ENCODE measurements around the gene DCUN1D3. TPM values are rescaled to one million over a fixed set of nuclear protein-coding genes. Genes with fewer than 3 reads are reported as not detected.
"Not testable (repeated sequence)": the region's sequence is repeated elsewhere in the genome, so short reads cannot be mapped to it uniquely, and the experiment has no call there.

DCUN1D3 gene
- total and polyA plus RNA-seq, 3 experiments from 2014 or later: 1.4 to 13.2 (median 12.7) TPM

- H3K4me1 Mint-ChIP-seq; H3K4me3 ChIP-seq (ENCODE audit: low read length); CTCF ChIA-PET; H3K36me3 ChIP-seq (ENCODE audit: insufficient read depth, low read length); H3K4me1 ChIP-seq (ENCODE audit: insufficient read depth, low read length); H3K27me3 ChIP-seq (ENCODE audit: insufficient read depth, low read length, poor library complexity, severe bottlenecking); H3K9me3 Mint-ChIP-seq; POLR2A ChIA-PET; H3K4me3 Mint-ChIP-seq; H3K27me3 Mint-ChIP-seq; H3K27ac ChIP-seq (ENCODE audit: low read depth, low read length); DNase-seq; H3K9me3 ChIP-seq (ENCODE audit: low read length): not testable (repeated sequence)
- Mint-ChIP-seq H3K27ac (peak overlapping the region in 1 of 8 donors; percentile 2), H3K36me3 (peaks cover 4 to 12% (median 8%) of the 10 kb centered on the region in 3 donors)
Measured at GRCh38 chr16:20929676-20930364, 29.7 kb upstream of the DCUN1D3 start.

- Mint-ChIP-seq H3K4me3 (no peak overlapping the region), H3K36me3 (peaks cover 4 to 21% (median 11%) of the 10 kb centered on the region in 3 donors), H3K27me3 (no peaks in the 10 kb centered on the region), H3K27ac (peak overlapping the region in 1 of 8 donors; percentile 32), H3K4me1 (no peaks in the 10 kb centered on the region), H3K9me3 (no peaks in the 10 kb centered on the region)
- Histone ChIP-seq H3K9me3 (ENCODE audit: low read length) (no peaks in the 10 kb centered on the region), H3K36me3 (ENCODE audit: insufficient read depth, low read length) (peaks cover 4% of the 10 kb centered on the region), H3K27ac (ENCODE audit: low read depth, low read length) (no peak overlapping the region), H3K27me3 (ENCODE audit: insufficient read depth, low read length, poor library complexity, severe bottlenecking) (no peaks in the 10 kb centered on the region), H3K4me1 (ENCODE audit: insufficient read depth, low read length) (no peaks in the 10 kb centered on the region), H3K4me3 (ENCODE audit: low read length) (no peak overlapping the region)
- ChIA-PET CTCF (no interaction called here), POLR2A (no interaction called here)
- no peak for DNase-seq
Measured at GRCh38 chr16:20928774-20929411, 28.7 kb upstream of the DCUN1D3 start.

- no peak overlapping the region for H3K4me3 ChIP-seq (ENCODE audit: low read length)
- CTCF ChIA-PET: interaction anchor here (1.2 kb wide), 1 partner anchor 12 kb away, joined by 3 read pairs; no protein-coding TSS in a partner anchor
- DNase-seq: no peak
Measured at GRCh38 chr16:20925751-20926150, 25.6 kb upstream of the DCUN1D3 start.

GRCh38 chr16:20923876-20924275 is 23.7 kb upstream of the DCUN1D3 start:
- Mint-ChIP-seq H3K36me3 (peaks cover 4 to 51% (median 16%) of the 10 kb centered on the region in 3 donors), H3K27ac (peak overlapping the region in 3 of 8 donors; percentile 1 to 32 (median 23)), H3K4me3 (no peak overlapping the region), H3K27me3 (no peaks in the 10 kb centered on the region), H3K4me1 (no peaks in the 10 kb centered on the region), H3K9me3 (no peaks in the 10 kb centered on the region)
- POLR2A ChIA-PET: no interaction called here
- H3K9me3 ChIP-seq (ENCODE audit: low read length): no peaks in the 10 kb centered on the region
- peaks cover 4% of the 10 kb centered on the region for H3K36me3 ChIP-seq (ENCODE audit: insufficient read depth, low read length)
- DNase-seq: no peak
- H3K4me1 ChIP-seq (ENCODE audit: insufficient read depth, low read length): no peaks in the 10 kb centered on the region
- H3K27me3 ChIP-seq (ENCODE audit: insufficient read depth, low read length, poor library complexity, severe bottlenecking): no peaks in the 10 kb centered on the region
- no peak overlapping the region for H3K4me3 ChIP-seq (ENCODE audit: low read length)
- no peak overlapping the region for H3K27ac ChIP-seq (ENCODE audit: low read depth, low read length)
- CTCF ChIA-PET: no interaction called here

More at GRCh38 chr16:20925751-20926150, 25.6 kb upstream of the DCUN1D3 start:
- POLR2A ChIA-PET: no interaction called here
- no peaks in the 10 kb centered on the region for H3K9me3 Mint-ChIP-seq
- H3K36me3 Mint-ChIP-seq: peaks cover 4 to 36% (median 15%) of the 10 kb centered on the region in 3 donors
- no peaks in the 10 kb centered on the region for H3K4me1 Mint-ChIP-seq
- no peak overlapping the region for H3K27ac ChIP-seq (ENCODE audit: low read depth, low read length)
- H3K36me3 ChIP-seq (ENCODE audit: insufficient read depth, low read length): peaks cover 4% of the 10 kb centered on the region
- H3K27me3 ChIP-seq (ENCODE audit: insufficient read depth, low read length, poor library complexity, severe bottlenecking): no peaks in the 10 kb centered on the region
- no peak overlapping the region for H3K4me3 Mint-ChIP-seq
- no peaks in the 10 kb centered on the region for H3K9me3 ChIP-seq (ENCODE audit: low read length)
- H3K4me1 ChIP-seq (ENCODE audit: insufficient read depth, low read length): no peaks in the 10 kb centered on the region
- no peaks in the 10 kb centered on the region for H3K27me3 Mint-ChIP-seq
- H3K27ac Mint-ChIP-seq: peak overlapping the region in 1 of 8 donors; percentile 11

- H3K4me1 Mint-ChIP-seq: peaks cover 0 to 6% (median 4%) of the 10 kb centered on the region in 3 donors
- no peak overlapping the region for H3K27ac ChIP-seq (ENCODE audit: low read depth, low read length)
- H3K36me3 Mint-ChIP-seq: peaks cover 10 to 66% (median 22%) of the 10 kb centered on the region in 3 donors
- H3K27me3 Mint-ChIP-seq: no peaks in the 10 kb centered on the region
- no peak for DNase-seq
- H3K27ac Mint-ChIP-seq: no peak overlapping the region
- CTCF ChIA-PET: interaction anchor here (1.1 kb wide), 1 partner anchor 70 kb away, joined by 3 read pairs; no protein-coding TSS in a partner anchor
- no peaks in the 10 kb centered on the region for H3K9me3 Mint-ChIP-seq
- no peaks in the 10 kb centered on the region for H3K9me3 ChIP-seq (ENCODE audit: low read length)
- peaks cover 4% of the 10 kb centered on the region for H3K36me3 ChIP-seq (ENCODE audit: insufficient read depth, low read length)
- no peaks in the 10 kb centered on the region for H3K4me1 ChIP-seq (ENCODE audit: insufficient read depth, low read length)
- no peak overlapping the region for H3K4me3 Mint-ChIP-seq
- POLR2A ChIA-PET: no interaction called here
- H3K27me3 ChIP-seq (ENCODE audit: insufficient read depth, low read length, poor library complexity, severe bottlenecking): no peaks in the 10 kb centered on the region
- no peak overlapping the region for H3K4me3 ChIP-seq (ENCODE audit: low read length)
Measured at GRCh38 chr16:20920799-20921198, 20.6 kb upstream of the DCUN1D3 start.

GRCh38 chr16:20920091-20920490 is 19.9 kb upstream of the DCUN1D3 start:
- no peak overlapping the region for H3K27ac Mint-ChIP-seq
- H3K9me3 ChIP-seq (ENCODE audit: low read length): no peaks in the 10 kb centered on the region
- no peak overlapping the region for H3K4me3 Mint-ChIP-seq
- DNase-seq: no peak
- peaks cover 7 to 66% (median 19%) of the 10 kb centered on the region in 3 donors for H3K36me3 Mint-ChIP-seq
- H3K27me3 Mint-ChIP-seq: no peaks in the 10 kb centered on the region
- H3K27me3 ChIP-seq (ENCODE audit: insufficient read depth, low read length, poor library complexity, severe bottlenecking): no peaks in the 10 kb centered on the region
- H3K4me1 ChIP-seq (ENCODE audit: insufficient read depth, low read length): no peaks in the 10 kb centered on the region
- peaks cover 0 to 6% (median 5%) of the 10 kb centered on the region in 3 donors for H3K4me1 Mint-ChIP-seq
- POLR2A ChIA-PET: no interaction called here
- peaks cover 4% of the 10 kb centered on the region for H3K36me3 ChIP-seq (ENCODE audit: insufficient read depth, low read length)
- H3K4me3 ChIP-seq (ENCODE audit: low read length): no peak overlapping the region
- H3K27ac ChIP-seq (ENCODE audit: low read depth, low read length): no peak overlapping the region
- H3K9me3 Mint-ChIP-seq: no peaks in the 10 kb centered on the region
- CTCF ChIA-PET: no interaction called here

- Mint-ChIP-seq H3K36me3 (peaks cover 7 to 53% (median 17%) of the 10 kb centered on the region in 3 donors), H3K27ac (no peak overlapping the region), H3K4me3 (no peak overlapping the region), H3K9me3 (no peaks in the 10 kb centered on the region), H3K4me1 (peaks cover 0 to 6% (median 5%) of the 10 kb centered on the region in 3 donors), H3K27me3 (no peaks in the 10 kb centered on the region)
- Histone ChIP-seq H3K27me3 (ENCODE audit: insufficient read depth, low read length, poor library complexity, severe bottlenecking) (no peaks in the 10 kb centered on the region), H3K4me1 (ENCODE audit: insufficient read depth, low read length) (no peaks in the 10 kb centered on the region), H3K36me3 (ENCODE audit: insufficient read depth, low read length) (no peaks in the 10 kb centered on the region), H3K9me3 (ENCODE audit: low read length) (no peaks in the 10 kb centered on the region), H3K27ac (ENCODE audit: low read depth, low read length) (peak overlapping the region; percentile 20), H3K4me3 (ENCODE audit: low read length) (no peak overlapping the region)
- POLR2A ChIA-PET: no interaction called here
- CTCF ChIA-PET: no interaction called here
- no peak for DNase-seq
Measured at GRCh38 chr16:20918486-20919239, 18.5 kb upstream of the DCUN1D3 start.

GRCh38 chr16:20916942-20917341 is 16.8 kb upstream of the DCUN1D3 start:
- peaks cover 7 to 42% (median 12%) of the 10 kb centered on the region in 3 donors for H3K36me3 Mint-ChIP-seq
- Histone ChIP-seq H3K4me1 (ENCODE audit: insufficient read depth, low read length) (no peaks in the 10 kb centered on the region), H3K36me3 (ENCODE audit: insufficient read depth, low read length) (no peaks in the 10 kb centered on the region), H3K9me3 (ENCODE audit: low read length) (no peaks in the 10 kb centered on the region), H3K27ac (ENCODE audit: low read depth, low read length) (no peak overlapping the region), H3K4me3 (ENCODE audit: low read length) (no peak overlapping the region), H3K27me3 (ENCODE audit: insufficient read depth, low read length, poor library complexity, severe bottlenecking) (no peaks in the 10 kb centered on the region)
- no peak overlapping the region for H3K4me3 Mint-ChIP-seq
- H3K9me3 Mint-ChIP-seq: no peaks in the 10 kb centered on the region
- POLR2A ChIA-PET: no interaction called here
- no peaks in the 10 kb centered on the region for H3K27me3 Mint-ChIP-seq
- H3K27ac Mint-ChIP-seq: peak overlapping the region in 1 of 8 donors; percentile 45
- CTCF ChIA-PET: no interaction called here
- no peak for DNase-seq
- peaks cover 0 to 6% (median 5%) of the 10 kb centered on the region in 3 donors for H3K4me1 Mint-ChIP-seq
